Gastrocnemius medialis (tissue), 4 donors: Measurements from ENCODE around the gene PGM2.

Experiments used
- POLR2A ChIP-seq, 2 donors: fragments of 450-650 bp; IDR thresholded peaks; one replicate each; pipeline ENCODE4 v1.6.1; 2017; ENCODE audit warnings: antibody characterized with exemption in 2 of 2, mild to moderate bottlenecking in 2 of 2, moderate library complexity in 2 of 2
- TF ChIP-seq, protein P1 (sequence below), 5 experiments: fragments of 450-650 bp in 3 of 5; fragments of 200-600 bp in 2 of 5; sonication (generic) in 2 of 5; IDR thresholded peaks in 4 of 5; conservative IDR thresholded peaks in 1 of 5; 1 replicate in 4 of 5; 2 replicates in 1 of 5; pipeline ENCODE4 v1.5.1; 2016 to 2019; ENCODE audit warnings: antibody characterized with exemption in 5 of 5, mild to moderate bottlenecking in 3 of 5, moderate library complexity in 3 of 5

GRCh38 chr4:37802068-37802666 is 24.3 kb upstream of the PGM2 start:
- TF ChIP-seq, protein P1, sequence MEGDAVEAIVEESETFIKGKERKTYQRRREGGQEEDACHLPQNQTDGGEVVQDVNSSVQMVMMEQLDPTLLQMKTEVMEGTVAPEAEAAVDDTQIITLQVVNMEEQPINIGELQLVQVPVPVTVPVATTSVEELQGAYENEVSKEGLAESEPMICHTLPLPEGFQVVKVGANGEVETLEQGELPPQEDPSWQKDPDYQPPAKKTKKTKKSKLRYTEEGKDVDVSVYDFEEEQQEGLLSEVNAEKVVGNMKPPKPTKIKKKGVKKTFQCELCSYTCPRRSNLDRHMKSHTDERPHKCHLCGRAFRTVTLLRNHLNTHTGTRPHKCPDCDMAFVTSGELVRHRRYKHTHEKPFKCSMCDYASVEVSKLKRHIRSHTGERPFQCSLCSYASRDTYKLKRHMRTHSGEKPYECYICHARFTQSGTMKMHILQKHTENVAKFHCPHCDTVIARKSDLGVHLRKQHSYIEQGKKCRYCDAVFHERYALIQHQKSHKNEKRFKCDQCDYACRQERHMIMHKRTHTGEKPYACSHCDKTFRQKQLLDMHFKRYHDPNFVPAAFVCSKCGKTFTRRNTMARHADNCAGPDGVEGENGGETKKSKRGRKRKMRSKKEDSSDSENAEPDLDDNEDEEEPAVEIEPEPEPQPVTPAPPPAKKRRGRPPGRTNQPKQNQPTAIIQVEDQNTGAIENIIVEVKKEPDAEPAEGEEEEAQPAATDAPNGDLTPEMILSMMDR (IDR thresholded peaks at IDR 0.05 in 4 of 5, conservative IDR thresholded peaks at IDR 0.05 in 1 of 5): peak in 4 of 5 experiments; percentile 51 to 73 (median 56)
- no peak for TF ChIP-seq POLR2A (IDR thresholded peaks at IDR 0.05)
